Transverse colon (tissue), 4 donors: Measurements from ENCODE around the gene JARID2. TPM values are rescaled to one million over a fixed set of nuclear protein-coding genes. Genes with fewer than 3 reads are reported as not detected.
"Not testable (repeated sequence)": the region's sequence is repeated elsewhere in the genome, so short reads cannot be mapped to it uniquely, and the experiment has no call there.

ENCODE experiments used
- DNase-seq: peaks from one replicate; pipeline ENCODE4 v3.0.0-alpha.2; 2019
- H3K27ac ChIP-seq, 4 donors: fragments of 200-600 bp; sonication (generic); 2 replicates each; pipeline ENCODE4 v1.5.1; 2016 to 2018; ENCODE audit warnings: inconsistent platforms in 4 of 4
- H3K27me3 ChIP-seq: fragments of 200-600 bp; sonication (generic); 2 replicates; pipeline ENCODE4 v1.5.1; 2017; ENCODE audit warnings: inconsistent platforms
- H3K36me3 ChIP-seq, 4 donors: fragments of 200-600 bp; sonication (generic); 2 replicates each; pipeline ENCODE4 v1.5.1; 2017 to 2019; ENCODE audit warnings: inconsistent platforms in 4 of 4
- H3K4me1 ChIP-seq, 4 donors: fragments of 200-600 bp; sonication (generic); 2 replicates each; pipeline ENCODE4 v1.5.1; 2017 to 2020; ENCODE audit warnings: inconsistent platforms in 4 of 4
- H3K4me3 ChIP-seq, 4 donors: fragments of 200-600 bp; sonication (generic); 1 replicate in 1 of 4; 2 replicates in 3 of 4; pipeline versions ENCODE4 v1.5.1 to v1.6.1; 2017 to 2019; ENCODE audit warnings: inconsistent platforms in 4 of 4
- H3K9me3 ChIP-seq, 2 donors: fragments of 200-600 bp; sonication (generic); 2 replicates each; pipeline ENCODE4 v1.5.1; 2017 to 2019; ENCODE audit warnings: inconsistent platforms in 2 of 2
- CTCF ChIP-seq, 5 experiments: fragments of 200-600 bp in 3 of 5; fragments of 450-650 bp in 2 of 5; sonication (generic) in 3 of 5; IDR thresholded peaks; 1 replicate in 2 of 5; 2 replicates in 3 of 5; pipeline ENCODE4 v1.5.1; 2016 to 2017; ENCODE audit warnings: antibody characterized with exemption in 5 of 5, inconsistent platforms in 3 of 5, mild to moderate bottlenecking in 2 of 5, moderate library complexity in 1 of 5
- EP300 ChIP-seq: sonication (generic); formaldehyde crosslinking; IDR thresholded peaks from one replicate; pipeline ENCODE4 v1.6.1; 2017; ENCODE audit warnings: antibody characterized with exemption, low read depth
- POLR2A ChIP-seq: fragments of 450-650 bp; IDR thresholded peaks from one replicate; pipeline ENCODE4 v1.6.1; 2016; ENCODE audit warnings: antibody characterized with exemption, mild to moderate bottlenecking, moderate library complexity
- POLR2AphosphoS5 ChIP-seq, 3 donors: sonication (generic); formaldehyde crosslinking; IDR thresholded peaks; one replicate each; pipeline ENCODE4 v1.6.1; 2016; ENCODE audit warnings: antibody characterized with exemption in 3 of 3
- WGBS, 2 donors: methylation state at CpG; one replicate each; pipeline ENCODE4 v1.1.5; 2018; ENCODE audit warnings: low coverage in 1 of 2; 5-methylcytosine and 5-hydroxymethylcytosine counted together
- in situ Hi-C, 4 donors: fragments of 200-750 bp; cut with MboI; loops; one replicate each; pipeline versions ENCODE4 v1.15.0 to v1.15.1; 2017; ENCODE audit warnings: low sequenced_read_pairs in 3 of 4, low pct_ligation_motif_present in 1 of 4, low pct_unique_long_range_greater_than_20kb in 1 of 4
- intact Hi-C: fragments of 100-400 bp; cut with DNase I; formaldehyde crosslinking; loops from one replicate; pipeline ENCODE4 v1.15.1; 2023; ENCODE audit warnings: low total_unique reads
- total RNA-seq, 4 donors: library from RNA; depleted of rRNA; stranded (reverse); fragments of >200 nt; gene quantifications; one replicate each; pipeline ENCODE4 v1.1.0, GENCODE V29; 2016

JARID2 gene
- total RNA-seq, 4 donors from 2014 or later, result 9.4 to 18.7 (median 10.9) TPM

- peaks cover 0 to 49% (median 19%) of the 10 kb centered on the region in 4 donors for H3K4me1 ChIP-seq
- H3K36me3 ChIP-seq, result no peaks in the 10 kb centered on the region
- intact Hi-C loops, result no loop called here
- no peak overlapping the region for H3K4me3 ChIP-seq
- no peak for DNase-seq
- in situ Hi-C loops, result no loop called here
- H3K9me3 ChIP-seq, result no peaks in the 10 kb centered on the region
- TF ChIP-seq EP300 (no peak), POLR2A (no peak), CTCF (IDR thresholded peaks at IDR 0.05) (no peak), POLR2AphosphoS5 (IDR thresholded peaks at IDR 0.05) (no peak)
- no peak overlapping the region for H3K27ac ChIP-seq
- no peaks in the 10 kb centered on the region for H3K27me3 ChIP-seq
- 68 to 73% methylated on average over 2 of the region's 2 CpGs for WGBS, 2 donors
Observed at GRCh38 chr6:15296735-15297134, 50.9 kb downstream of the JARID2 start.

- WGBS, 2 donors, result 87 to 93% methylated on average over 11 to 12 of the region's 12 CpGs
Observed at GRCh38 chr6:15297167-15297566, 51.3 kb downstream of the JARID2 start.

GRCh38 chr6:15297895-15298590 is 52.2 kb downstream of the JARID2 start:
- in situ Hi-C loops, result no loop called here
- Histone ChIP-seq H3K4me3 (no peak overlapping the region), H3K9me3 (no peaks in the 10 kb centered on the region), H3K27ac (no peak overlapping the region), H3K4me1 (peaks cover 0 to 48% (median 21%) of the 10 kb centered on the region in 4 donors), H3K36me3 (no peaks in the 10 kb centered on the region), H3K27me3 (no peaks in the 10 kb centered on the region)
- no peak for TF ChIP-seq POLR2A
- no peak for TF ChIP-seq CTCF (IDR thresholded peaks at IDR 0.05)
- no peak for TF ChIP-seq POLR2AphosphoS5 (IDR thresholded peaks at IDR 0.05)
- no peak for TF ChIP-seq EP300
- intact Hi-C loops, result no loop called here
- 91 to 92% methylated on average over 8 to 9 of the region's 9 CpGs for WGBS, 2 donors
- DNase-seq, result no peak

More at GRCh38 chr6:15297167-15297566, 51.3 kb downstream of the JARID2 start:
- H3K27ac ChIP-seq, H3K36me3 ChIP-seq, H3K27me3 ChIP-seq, in situ Hi-C loops, DNase-seq, intact Hi-C loops, H3K4me3 ChIP-seq, H3K9me3 ChIP-seq: not testable (repeated sequence)
- H3K4me1 ChIP-seq, result peaks cover 0 to 49% (median 19%) of the 10 kb centered on the region in 4 donors

- in situ Hi-C loops (no loop called here), intact Hi-C loops (no loop called here)
- peak; percentile 63 for DNase-seq
- TF ChIP-seq POLR2A (no peak), EP300 (no peak), POLR2AphosphoS5 (IDR thresholded peaks at IDR 0.05) (no peak), CTCF (IDR thresholded peaks at IDR 0.05) (no peak)
- 55 to 71% methylated on average over 2 to 8 of the region's 8 CpGs for WGBS, 2 donors
- H3K36me3 ChIP-seq, result no peaks in the 10 kb centered on the region
- H3K27ac ChIP-seq, result peak overlapping the region in 1 of 4 donors; percentile 9
- H3K4me3 ChIP-seq, result no peak overlapping the region
- H3K27me3 ChIP-seq, result no peaks in the 10 kb centered on the region
- peaks cover 4 to 60% (median 28%) of the 10 kb centered on the region in 4 donors for H3K4me1 ChIP-seq
- H3K9me3 ChIP-seq, result no peaks in the 10 kb centered on the region
Observed at GRCh38 chr6:15299430-15300131, 53.7 kb downstream of the JARID2 start.
